Astrocyte (in vitro differentiated cells and primary cell): ENCODE measurements around the gene USF3.

Experiments used
- CTCF ChIP-seq: IDR thresholded peaks from 2 replicates; pipeline ENCODE4 v1.5.1; 2011; ENCODE audit warnings: low read depth, mild to moderate bottlenecking, inconsistent platforms, low read length, moderate library complexity; ENCODE audit not compliant: insufficient read depth
- EZH2 ChIP-seq: IDR thresholded peaks from 2 replicates; pipeline ENCODE4 v1.6.1; 2012; ENCODE audit warnings: mild to moderate bottlenecking, low read length, inconsistent platforms; ENCODE audit not compliant: insufficient read depth

- TF ChIP-seq CTCF: no peak
- TF ChIP-seq EZH2: no peak
These were observed 47.1 kb downstream of the USF3 start for GRCh38 chr3:113649174-113649845.
